ENCODE measurements around the gene XPO1. TPM values are rescaled to one million over a fixed set of nuclear protein-coding genes. Genes with fewer than 3 reads are reported as not detected.

Gene XPO1
- total and polyA plus RNA-seq, 5 donors, result 38.5 to 81.7 (median 54.2) TPM

- intact Hi-C loops (cut with DNase I), result loop anchor here in 3 of 4 donors (5.0 to 10.0 kb wide), 3 partner anchors 129 to 239 kb away; no protein-coding TSS in a partner anchor
- 16% methylated on average over 5 of the region's 5 CpGs for WGBS
- Histone ChIP-seq H3K27ac (ENCODE audit: low read length) (no peak overlapping the region), H3K27me3 (ENCODE audit: control insufficient read depth, insufficient read depth) (no peaks in the 10 kb centered on the region), H3K4me3 (ENCODE audit: low read length) (peak overlapping the region; percentile 99), H3K9me3 (ENCODE audit: control insufficient read depth, low read length) (no peaks in the 10 kb centered on the region), H3K4me1 (ENCODE audit: control insufficient read depth, insufficient read depth, low read length) (peaks cover 2% of the 10 kb centered on the region)
- DNase-seq, result no peak
- ATAC-seq, result no peak
These were observed 2.7 kb downstream of the XPO1 start for GRCh38 chr2:61535449-61535848.

GRCh38 chr2:61534926-61535325, 3.2 kb downstream of the XPO1 start:
- H3K27me3 ChIP-seq (ENCODE audit: control insufficient read depth, insufficient read depth), result no peaks in the 10 kb centered on the region
- intact Hi-C loops (cut with DNase I), result loop anchor here in 3 of 4 donors (5.0 to 10.0 kb wide), 3 partner anchors 130 to 240 kb away; no protein-coding TSS in a partner anchor
- ATAC-seq (no peak), DNase-seq (no peak)
- no peak overlapping the region for H3K27ac ChIP-seq (ENCODE audit: low read length)
- no peaks in the 10 kb centered on the region for H3K9me3 ChIP-seq (ENCODE audit: control insufficient read depth, low read length)
- H3K4me1 ChIP-seq (ENCODE audit: control insufficient read depth, insufficient read depth, low read length), result peaks cover 2% of the 10 kb centered on the region
- 27% methylated on average over 2 of the region's 2 CpGs for WGBS
- peak overlapping the region; percentile 99 for H3K4me3 ChIP-seq (ENCODE audit: low read length)

GRCh38 chr2:61530749-61531148, 7.4 kb downstream of the XPO1 start:
- no peak overlapping the region for H3K27ac ChIP-seq (ENCODE audit: low read length)
- H3K4me1 ChIP-seq (ENCODE audit: control insufficient read depth, insufficient read depth, low read length), result no peaks in the 10 kb centered on the region
- intact Hi-C loops (cut with DNase I), result loop anchor here in 2 of 4 donors (10.0 kb wide), 2 partner anchors 134 to 244 kb away; no protein-coding TSS in a partner anchor
- H3K9me3 ChIP-seq (ENCODE audit: control insufficient read depth, low read length), result no peaks in the 10 kb centered on the region
- no peaks in the 10 kb centered on the region for H3K27me3 ChIP-seq (ENCODE audit: control insufficient read depth, insufficient read depth)
- 58% methylated on average over 2 of the region's 2 CpGs for WGBS
- H3K4me3 ChIP-seq (ENCODE audit: low read length), result no peak overlapping the region
- DNase-seq (no peak), ATAC-seq (no peak)

- intact Hi-C loops (cut with DNase I), result loop anchor here in 2 of 4 donors (10.0 kb wide), 2 partner anchors 135 to 245 kb away; no protein-coding TSS in a partner anchor
- ATAC-seq (no peak), DNase-seq (no peak)
- Histone ChIP-seq H3K4me1 (ENCODE audit: control insufficient read depth, insufficient read depth, low read length) (no peaks in the 10 kb centered on the region), H3K27ac (ENCODE audit: low read length) (no peak overlapping the region), H3K27me3 (ENCODE audit: control insufficient read depth, insufficient read depth) (no peaks in the 10 kb centered on the region), H3K4me3 (ENCODE audit: low read length) (no peak overlapping the region), H3K9me3 (ENCODE audit: control insufficient read depth, low read length) (no peaks in the 10 kb centered on the region)
- 53% methylated on average over 3 of the region's 3 CpGs for WGBS
These were observed 8.0 kb downstream of the XPO1 start for GRCh38 chr2:61529944-61530735.

GRCh38 chr2:61520261-61520660, 17.9 kb downstream of the XPO1 start:
- 87% methylated on average over 3 of the region's 3 CpGs for WGBS
- H3K9me3 ChIP-seq (ENCODE audit: control insufficient read depth, low read length), result no peaks in the 10 kb centered on the region
- no peak overlapping the region for H3K4me3 ChIP-seq (ENCODE audit: low read length)
- intact Hi-C loops (cut with DNase I), result no loop called here
- no peak overlapping the region for H3K27ac ChIP-seq (ENCODE audit: low read length)
- ATAC-seq (no peak), DNase-seq (no peak)
- no peaks in the 10 kb centered on the region for H3K27me3 ChIP-seq (ENCODE audit: control insufficient read depth, insufficient read depth)
- no peaks in the 10 kb centered on the region for H3K4me1 ChIP-seq (ENCODE audit: control insufficient read depth, insufficient read depth, low read length)

GRCh38 chr2:61512768-61513398, 25.3 kb downstream of the XPO1 start:
- no peaks in the 10 kb centered on the region for H3K4me1 ChIP-seq (ENCODE audit: control insufficient read depth, insufficient read depth, low read length)
- H3K27ac ChIP-seq (ENCODE audit: low read length), result no peak overlapping the region
- H3K27me3 ChIP-seq (ENCODE audit: control insufficient read depth, insufficient read depth), result no peaks in the 10 kb centered on the region
- no peaks in the 10 kb centered on the region for H3K9me3 ChIP-seq (ENCODE audit: control insufficient read depth, low read length)
- 89% methylated on average over 12 of the region's 12 CpGs for WGBS
- DNase-seq (no peak), ATAC-seq (no peak)
- intact Hi-C loops (cut with DNase I), result no loop called here
- no peak overlapping the region for H3K4me3 ChIP-seq (ENCODE audit: low read length)

- WGBS, result 92% methylated on average over 19 of the region's 19 CpGs
- ATAC-seq (no peak), DNase-seq (no peak)
- Histone ChIP-seq H3K27ac (ENCODE audit: low read length) (no peak overlapping the region), H3K4me1 (ENCODE audit: control insufficient read depth, insufficient read depth, low read length) (no peaks in the 10 kb centered on the region), H3K9me3 (ENCODE audit: control insufficient read depth, low read length) (no peaks in the 10 kb centered on the region), H3K27me3 (ENCODE audit: control insufficient read depth, insufficient read depth) (no peaks in the 10 kb centered on the region), H3K4me3 (ENCODE audit: low read length) (no peak overlapping the region)
- intact Hi-C loops (cut with DNase I), result no loop called here
These were observed 27.2 kb downstream of the XPO1 start for GRCh38 chr2:61510674-61511671.

GRCh38 chr2:61504949-61505348, 33.2 kb downstream of the XPO1 start:
- DNase-seq (no peak), ATAC-seq (no peak)
- Histone ChIP-seq H3K27me3 (ENCODE audit: control insufficient read depth, insufficient read depth) (no peaks in the 10 kb centered on the region), H3K27ac (ENCODE audit: low read length) (no peak overlapping the region), H3K4me1 (ENCODE audit: control insufficient read depth, insufficient read depth, low read length) (no peaks in the 10 kb centered on the region), H3K4me3 (ENCODE audit: low read length) (no peak overlapping the region), H3K9me3 (ENCODE audit: control insufficient read depth, low read length) (no peaks in the 10 kb centered on the region)
- WGBS, result 91% methylated on average over 2 of the region's 2 CpGs
- intact Hi-C loops (cut with DNase I), result no loop called here

GRCh38 chr2:61499060-61499459, 39.1 kb downstream of the XPO1 start:
- ATAC-seq (no peak), DNase-seq (no peak)
- WGBS, result 98% methylated on average over 2 of the region's 2 CpGs
- intact Hi-C loops (cut with DNase I), result no loop called here
- Histone ChIP-seq H3K27ac (ENCODE audit: low read length) (no peak overlapping the region), H3K27me3 (ENCODE audit: control insufficient read depth, insufficient read depth) (no peaks in the 10 kb centered on the region), H3K4me1 (ENCODE audit: control insufficient read depth, insufficient read depth, low read length) (no peaks in the 10 kb centered on the region), H3K9me3 (ENCODE audit: control insufficient read depth, low read length) (no peaks in the 10 kb centered on the region), H3K4me3 (ENCODE audit: low read length) (no peak overlapping the region)

- H3K27ac ChIP-seq (ENCODE audit: low read length), result no peak overlapping the region
- no peaks in the 10 kb centered on the region for H3K27me3 ChIP-seq (ENCODE audit: control insufficient read depth, insufficient read depth)
- ATAC-seq (no peak), DNase-seq (no peak)
- intact Hi-C loops (cut with DNase I), result no loop called here
- no peaks in the 10 kb centered on the region for H3K9me3 ChIP-seq (ENCODE audit: control insufficient read depth, low read length)
- H3K4me3 ChIP-seq (ENCODE audit: low read length), result no peak overlapping the region
- no peaks in the 10 kb centered on the region for H3K4me1 ChIP-seq (ENCODE audit: control insufficient read depth, insufficient read depth, low read length)
- WGBS, result 65% methylated on average over 2 of the region's 2 CpGs
These were observed 44.6 kb downstream of the XPO1 start for GRCh38 chr2:61493523-61493942.
